ENCODE results near the gene GPR158.

Gene GPR158

GRCh38 chr10:25627606-25628005 lies 452.8 kb downstream of the GPR158 start:
- no peak overlapping the region for H3K27ac Mint-ChIP-seq
- no peak for TF ChIP-seq CTCF (IDR thresholded peaks at IDR 0.05; ENCODE audit: unreplicated experiment in 3 of 3)
- H3K4me1 Mint-ChIP-seq = no peaks in the 10 kb centered on the region
- peaks cover 8% of the 10 kb centered on the region for H3K9me3 Mint-ChIP-seq
- no peak overlapping the region for H3K4me3 Mint-ChIP-seq
- H3K27me3 Mint-ChIP-seq (ENCODE audit: low read depth) = no peaks in the 10 kb centered on the region
- H3K36me3 Mint-ChIP-seq (ENCODE audit: low read depth) = no peaks in the 10 kb centered on the region

- Mint-ChIP-seq H3K9me3 (peaks cover 2% of the 10 kb centered on the region), H3K4me1 (no peaks in the 10 kb centered on the region), H3K4me3 (no peak overlapping the region), H3K36me3 (ENCODE audit: low read depth) (no peaks in the 10 kb centered on the region), H3K27ac (no peak overlapping the region), H3K27me3 (ENCODE audit: low read depth) (no peaks in the 10 kb centered on the region)
- TF ChIP-seq CTCF (IDR thresholded peaks at IDR 0.05; ENCODE audit: unreplicated experiment in 3 of 3) = no peak
Observed at GRCh38 chr10:25629333-25629732, 454.5 kb downstream of the GPR158 start.

GRCh38 chr10:25631471-25631870 lies 456.7 kb downstream of the GPR158 start:
- Mint-ChIP-seq H3K4me3 (no peak overlapping the region), H3K27ac (no peak overlapping the region), H3K36me3 (ENCODE audit: low read depth) (no peaks in the 10 kb centered on the region), H3K27me3 (ENCODE audit: low read depth) (no peaks in the 10 kb centered on the region), H3K4me1 (no peaks in the 10 kb centered on the region), H3K9me3 (no peaks in the 10 kb centered on the region)
- TF ChIP-seq CTCF (IDR thresholded peaks at IDR 0.05; ENCODE audit: unreplicated experiment in 3 of 3) = no peak

GRCh38 chr10:25632802-25633201 lies 458.0 kb downstream of the GPR158 start:
- no peak for TF ChIP-seq CTCF (IDR thresholded peaks at IDR 0.05; ENCODE audit: unreplicated experiment in 3 of 3)
- Mint-ChIP-seq H3K27ac (no peak overlapping the region), H3K9me3 (no peaks in the 10 kb centered on the region), H3K36me3 (ENCODE audit: low read depth) (no peaks in the 10 kb centered on the region), H3K4me3 (no peak overlapping the region), H3K27me3 (ENCODE audit: low read depth) (no peaks in the 10 kb centered on the region), H3K4me1 (no peaks in the 10 kb centered on the region)

DNA sequence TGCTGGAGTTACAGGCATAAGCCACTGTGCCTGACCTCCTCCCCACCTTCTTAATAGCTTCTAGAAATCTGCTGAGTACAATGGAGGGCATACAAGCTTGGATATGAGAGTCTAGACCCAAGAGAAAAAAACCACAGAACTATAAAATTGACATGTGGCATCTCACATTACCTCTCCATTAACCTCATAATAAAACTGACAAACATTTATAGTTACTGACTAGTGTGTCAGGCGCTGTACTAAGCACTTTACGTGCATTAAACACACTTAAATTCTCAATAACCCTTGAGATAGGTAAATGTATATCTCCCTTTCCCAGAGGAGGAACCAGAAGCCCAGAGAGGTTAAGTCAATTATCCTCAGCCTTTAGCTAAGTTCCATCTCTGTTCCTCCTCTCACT lies 458.7 kb downstream of the GPR158 start:
- no peaks in the 10 kb centered on the region for H3K36me3 Mint-ChIP-seq (ENCODE audit: low read depth)
- no peak overlapping the region for H3K27ac Mint-ChIP-seq
- H3K9me3 Mint-ChIP-seq = no peaks in the 10 kb centered on the region

More for the DNA sequence above, 458.7 kb downstream of the GPR158 start:
- H3K27me3 Mint-ChIP-seq (ENCODE audit: low read depth) = no peaks in the 10 kb centered on the region
- no peak overlapping the region for H3K4me3 Mint-ChIP-seq
- TF ChIP-seq CTCF (IDR thresholded peaks at IDR 0.05; ENCODE audit: unreplicated experiment in 3 of 3) = no peak
- H3K4me1 Mint-ChIP-seq = no peaks in the 10 kb centered on the region
